Subcutaneous abdominal adipose tissue (tissue), 5 donors: Measurements from ENCODE around the gene GTPBP6.

Experiments used
- H3K27ac ChIP-seq: one replicate; pipeline ENCODE4 v1.7.0; 2013; ENCODE audit warnings: low read depth, mild to moderate bottlenecking, inconsistent platforms, low read length, moderate library complexity
- H3K27me3 ChIP-seq, 5 donors: one replicate each; pipeline ENCODE4 v1.7.0; 2013; ENCODE audit warnings: low read length in 5 of 5, inconsistent platforms in 1 of 5; ENCODE audit not compliant: control insufficient read depth in 5 of 5, insufficient read depth in 4 of 5
- H3K36me3 ChIP-seq, 5 donors: one replicate each; pipeline ENCODE4 v1.7.0; 2013; ENCODE audit warnings: low read length in 5 of 5; ENCODE audit not compliant: control insufficient read depth in 5 of 5, insufficient read depth in 5 of 5
- H3K4me1 ChIP-seq, 5 donors: one replicate each; pipeline ENCODE4 v1.7.0; 2013; ENCODE audit warnings: low read length in 5 of 5, mild to moderate bottlenecking in 3 of 5, moderate library complexity in 1 of 5; ENCODE audit not compliant: control insufficient read depth in 5 of 5, insufficient read depth in 5 of 5
- H3K4me3 ChIP-seq, 5 donors: one replicate each; pipeline ENCODE4 v1.7.0; 2013; ENCODE audit warnings: low read length in 5 of 5, low read depth in 1 of 5
- H3K9ac ChIP-seq, 5 donors: one replicate each; pipeline ENCODE4 v1.7.0; 2013; ENCODE audit warnings: low read length in 5 of 5, mild to moderate bottlenecking in 4 of 5, moderate library complexity in 3 of 5
- H3K9me3 ChIP-seq, 5 donors: one replicate each; pipeline ENCODE4 v1.7.0; 2013; ENCODE audit warnings: low read length in 5 of 5; ENCODE audit not compliant: control insufficient read depth in 5 of 5
- donor health status: healthy.
- donor health status: healthy.
- donor health status: healthy.
- donor health status: healthy.
- donor health status: healthy.

The GTPBP6 gene

GRCh38 chrX:358651-359143 lies 40.1 kb upstream of the GTPBP6 start:
- Histone ChIP-seq H3K9ac (no peak overlapping the region), H3K36me3 (peaks cover 5 to 24% (median 14%) of the 10 kb centered on the region in 5 donors), H3K9me3 (peaks cover 0 to 24% (median 10%) of the 10 kb centered on the region in 5 donors), H3K27ac (no peak overlapping the region), H3K4me1 (peaks cover 0 to 5% (median 0%) of the 10 kb centered on the region in 5 donors), H3K27me3 (peaks cover 0 to 5% (median 0%) of the 10 kb centered on the region in 5 donors), H3K4me3 (no peak overlapping the region)

- no peaks in the 10 kb centered on the region for H3K4me1 ChIP-seq
- peaks cover 0 to 24% (median 10%) of the 10 kb centered on the region in 5 donors for H3K9me3 ChIP-seq
- peaks cover 5 to 24% (median 14%) of the 10 kb centered on the region in 5 donors for H3K36me3 ChIP-seq
- no peak overlapping the region for H3K27ac ChIP-seq
- H3K27me3 ChIP-seq = no peaks in the 10 kb centered on the region
- H3K4me3 ChIP-seq = no peak overlapping the region
- H3K9ac ChIP-seq = no peak overlapping the region
Measured at GRCh38 chrX:357693-358471, 39.3 kb upstream of the GTPBP6 start.

GRCh38 chrX:357035-357692 lies 38.6 kb upstream of the GTPBP6 start:
- Histone ChIP-seq H3K4me3 (no peak overlapping the region), H3K9ac (no peak overlapping the region), H3K27me3 (no peaks in the 10 kb centered on the region), H3K9me3 (peaks cover 0 to 24% (median 10%) of the 10 kb centered on the region in 5 donors), H3K27ac (no peak overlapping the region), H3K36me3 (peaks cover 5 to 30% (median 18%) of the 10 kb centered on the region in 5 donors), H3K4me1 (no peaks in the 10 kb centered on the region)

DNA sequence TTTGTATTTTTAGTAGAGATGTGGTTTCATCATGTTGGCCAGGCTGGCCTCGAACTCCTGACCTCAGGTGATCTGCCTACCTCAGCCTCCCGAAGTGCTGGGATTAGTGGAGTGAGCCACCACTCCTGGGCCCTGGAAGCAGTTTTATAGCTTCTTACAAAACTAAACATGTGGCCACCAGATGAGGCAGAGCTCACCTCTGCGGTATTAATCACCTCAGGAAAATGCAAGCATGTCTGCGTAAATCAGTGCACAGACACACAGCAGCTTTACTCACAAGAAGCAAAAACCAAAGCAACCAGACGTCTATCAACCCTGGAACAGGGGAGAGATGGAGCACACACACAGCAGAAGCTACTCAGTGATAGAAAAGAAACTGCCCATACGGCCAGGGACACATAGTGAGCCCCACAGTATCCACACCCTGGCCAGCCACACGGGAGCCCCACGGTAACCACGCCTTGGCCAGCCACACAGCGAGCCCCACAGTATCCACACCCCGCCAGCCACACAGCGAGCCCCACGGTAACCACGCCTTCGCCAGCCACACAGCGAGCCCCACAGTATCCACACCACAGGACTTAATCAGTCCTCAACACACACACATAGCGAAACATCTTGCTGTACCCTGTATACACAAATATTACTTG lies 37.9 kb upstream of the GTPBP6 start:
- Histone ChIP-seq H3K27me3 (no peaks in the 10 kb centered on the region), H3K27ac (no peak overlapping the region), H3K4me1 (no peaks in the 10 kb centered on the region), H3K9ac (no peak overlapping the region), H3K9me3 (peaks cover 0 to 19% (median 10%) of the 10 kb centered on the region in 5 donors), H3K36me3 (peaks cover 5 to 28% (median 18%) of the 10 kb centered on the region in 5 donors), H3K4me3 (no peak overlapping the region)

DNA sequence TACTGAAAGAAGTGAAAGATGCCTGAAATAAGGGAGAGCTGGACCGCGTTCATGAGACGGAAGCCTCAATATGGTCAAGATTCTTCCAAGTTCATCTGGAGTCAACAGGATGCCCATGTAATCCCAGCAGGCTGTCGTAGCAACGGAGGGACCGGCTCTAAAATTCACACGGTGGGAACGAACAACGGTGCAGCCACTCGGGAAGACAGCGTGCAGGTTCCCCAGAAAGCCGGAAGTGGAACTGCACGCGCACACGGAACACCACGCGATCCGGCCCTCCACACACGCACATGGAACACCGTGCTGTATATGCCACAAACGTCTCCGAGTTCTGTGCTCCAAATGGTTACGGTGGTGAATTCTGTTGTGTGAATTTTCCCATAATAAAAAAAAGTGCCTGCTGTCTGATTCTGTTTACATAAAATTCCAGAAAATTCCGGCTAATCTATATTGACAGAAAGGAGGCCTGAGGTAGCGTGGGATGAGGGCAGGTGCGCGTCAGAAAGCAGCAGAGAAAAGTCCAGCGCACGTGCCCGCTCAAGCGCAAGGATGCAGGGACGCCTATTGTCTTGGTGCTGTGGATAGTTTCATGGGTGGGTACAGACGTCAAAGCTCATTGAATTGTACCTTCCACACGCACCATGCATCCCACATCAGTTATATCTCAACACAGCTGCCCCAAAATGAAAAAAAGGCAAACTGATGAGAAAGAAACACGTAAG lies 36.9 kb upstream of the GTPBP6 start:
- H3K27ac ChIP-seq = no peak overlapping the region
- no peak overlapping the region for H3K4me3 ChIP-seq
- H3K9me3 ChIP-seq = peaks cover 0 to 9% (median 5%) of the 10 kb centered on the region in 5 donors
- no peaks in the 10 kb centered on the region for H3K4me1 ChIP-seq
- H3K27me3 ChIP-seq = no peaks in the 10 kb centered on the region
- H3K36me3 ChIP-seq = peaks cover 5 to 22% (median 10%) of the 10 kb centered on the region in 5 donors
- no peak overlapping the region for H3K9ac ChIP-seq

DNA sequence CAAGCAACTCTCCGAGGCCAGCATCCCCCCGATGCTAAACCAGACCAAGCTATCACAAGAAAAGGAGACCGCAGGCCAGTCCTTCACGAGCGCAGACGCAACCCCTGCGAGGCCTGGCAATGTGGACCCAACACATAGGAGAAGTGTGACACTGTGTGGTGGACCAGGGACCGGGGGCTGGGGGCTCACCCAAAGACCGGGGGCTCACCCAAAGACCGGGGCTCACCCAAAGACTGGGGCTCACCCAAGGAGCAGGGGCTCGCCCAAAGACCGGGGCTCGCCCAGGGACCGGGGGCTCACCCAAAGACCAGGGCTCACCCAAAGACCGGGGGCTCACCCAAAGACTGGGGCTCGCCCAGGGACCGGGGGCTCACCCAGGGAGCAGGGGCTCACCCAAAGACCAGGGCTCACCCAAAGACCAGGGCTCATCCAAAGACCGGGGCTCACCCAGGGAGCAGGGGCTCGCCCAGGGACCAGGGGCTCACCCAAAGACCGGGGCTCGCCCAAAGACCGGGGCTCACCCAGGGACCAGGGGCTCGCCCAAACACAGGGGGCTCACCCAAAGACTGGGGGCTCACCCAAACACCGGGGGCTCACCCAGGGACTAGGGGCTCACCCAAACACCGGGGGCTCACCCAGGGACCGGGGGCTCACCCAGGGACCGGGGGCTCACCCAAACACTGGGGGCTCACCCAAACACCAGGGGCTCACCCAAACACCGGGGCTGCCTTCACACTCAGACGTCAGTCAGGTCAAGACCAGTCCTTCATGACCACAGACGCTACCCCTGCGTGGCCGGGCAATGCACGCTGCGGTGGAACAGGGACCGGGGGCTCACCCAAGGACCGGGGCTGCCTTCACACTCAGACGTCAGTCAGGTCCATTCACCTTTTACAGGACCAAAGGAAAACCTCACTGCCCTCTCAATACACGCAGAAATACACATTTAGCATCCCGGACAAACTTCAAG lies 35.3 kb upstream of the GTPBP6 start:
- Histone ChIP-seq H3K27ac (no peak overlapping the region), H3K9ac (no peak overlapping the region), H3K27me3 (no peaks in the 10 kb centered on the region), H3K36me3 (peaks cover 0 to 26% (median 7%) of the 10 kb centered on the region in 5 donors), H3K4me1 (no peaks in the 10 kb centered on the region), H3K4me3 (no peak overlapping the region), H3K9me3 (peaks cover 0 to 2% (median 0%) of the 10 kb centered on the region in 5 donors)

GRCh38 chrX:352582-353314 lies 34.2 kb upstream of the GTPBP6 start:
- Histone ChIP-seq H3K27me3 (no peaks in the 10 kb centered on the region), H3K9ac (no peak overlapping the region), H3K36me3 (peaks cover 0 to 21% (median 5%) of the 10 kb centered on the region in 5 donors), H3K9me3 (no peaks in the 10 kb centered on the region), H3K4me3 (no peak overlapping the region), H3K4me1 (no peaks in the 10 kb centered on the region), H3K27ac (no peak overlapping the region)

DNA sequence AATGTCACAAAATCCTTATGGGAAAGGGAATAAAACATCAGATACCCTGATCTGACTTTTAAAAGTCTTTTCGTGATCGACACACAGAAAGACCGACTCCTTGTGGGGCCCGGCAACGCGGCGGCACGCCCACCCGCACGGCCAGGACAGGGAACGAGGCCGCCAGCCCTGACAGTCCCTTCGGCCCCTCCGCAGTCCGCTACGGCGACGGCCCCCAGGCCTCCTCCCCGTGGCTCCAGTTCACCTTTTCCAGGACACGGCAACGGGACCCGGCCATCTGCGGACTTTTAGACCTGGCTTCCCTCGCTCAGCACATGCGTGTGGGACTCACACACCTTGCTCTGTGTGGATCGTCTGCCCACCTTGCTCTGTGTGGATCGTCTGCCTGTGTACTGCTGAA lies 33.6 kb upstream of the GTPBP6 start:
- no peak overlapping the region for H3K9ac ChIP-seq
- H3K27ac ChIP-seq = no peak overlapping the region
- H3K36me3 ChIP-seq = peaks cover 0 to 22% (median 5%) of the 10 kb centered on the region in 5 donors
- no peaks in the 10 kb centered on the region for H3K4me1 ChIP-seq
- no peaks in the 10 kb centered on the region for H3K9me3 ChIP-seq
- no peak overlapping the region for H3K4me3 ChIP-seq
- no peaks in the 10 kb centered on the region for H3K27me3 ChIP-seq
